Pancreas (tissue), 10 donors: ENCODE data around the gene CMYA5. TPM values are rescaled to one million over a fixed set of nuclear protein-coding genes. Genes with fewer than 3 reads are reported as not detected.

Experiments used
- ATAC-seq, 4 donors: fragments of 200-7000 bp; cut with Tn5 transposase; one replicate each; pipeline versions ENCODE4 v1.8.0 to v1.9.1; 2020; ENCODE audit warnings: mild to moderate bottlenecking in 4 of 4, moderate library complexity in 4 of 4
- DNase-seq, 6 donors: peaks; one replicate each; pipeline ENCODE4 v3.0.0-alpha.2; 2020
- FAIRE-seq: peaks from 2 replicates; lab custom pipeline; 2012; peaks lifted over from hg19 to GRCh38; lab: Jason Lieb, UNC
- H3K27ac ChIP-seq, 4 donors: fragments of 200-600 bp; sonication (generic); 1 replicate in 3 of 4; 2 replicates in 1 of 4; pipeline versions ENCODE4 v1.5.0 to v1.8.0; 2020
- H3K27me3 ChIP-seq, 4 donors: fragments of 200-600 bp; one replicate each; pipeline ENCODE4 v1.8.0; 2021
- H3K36me3 ChIP-seq, 3 donors: fragments of 200-600 bp; sonication (generic) in 1 of 3; one replicate each; pipeline versions ENCODE4 v1.5.0 to v1.8.0; 2020 to 2021
- H3K4me1 ChIP-seq, 3 donors: fragments of 200-600 bp; one replicate each; pipeline ENCODE4 v1.8.0; 2021
- H3K4me3 ChIP-seq, 4 donors: fragments of 200-600 bp; sonication (generic) in 2 of 4; one replicate each; pipeline versions ENCODE4 v1.5.0 to v1.8.0; 2020 to 2021
- H3K9me3 ChIP-seq, 4 donors: fragments of 200-600 bp; one replicate each; pipeline ENCODE4 v1.8.0; 2021
- CTCF ChIP-seq, 4 donors: fragments of 200-600 bp; sonication (generic) in 3 of 4; IDR thresholded peaks; one replicate each; pipeline versions ENCODE4 v1.5.0 to v1.8.0; 2021; ENCODE audit warnings: antibody characterized with exemption in 4 of 4
- WGBS, 2 donors: extraction: QIAGEN DNeasy Blood & Tissue Kit; methylation state at CpG; one replicate each; pipeline ENCODE4 v1.1.7; 2013; 5-methylcytosine and 5-hydroxymethylcytosine counted together
- intact Hi-C, 3 donors: fragments of 100-400 bp; cut with DNase I; formaldehyde crosslinking; loops; one replicate each; pipeline versions ENCODE4 v1.11.1 to v1.14.2; 2022
- polyA plus RNA-seq, 2 donors: library from polyadenylated mRNA; stranded (reverse); fragments of 200-250 nt; gene quantifications; one replicate each; pipeline ENCODE4 v1.2.3, GENCODE V29; 2013
- total RNA-seq, 6 donors: library from RNA; stranded (reverse); fragmentation: NEBNext Ultra II Directional in 4 of 6; extraction: Animal tissue kit (Norgen Biotek cat#: 25700) in 4 of 6; gene quantifications; one replicate each; pipeline versions ENCODE4 v1.2.1 to v1.2.4, GENCODE V29; 2021 to 2023
- donor health status: healthy with polysubstance abuse.
- donor health status: DM: no; HTN: no; CAD: no; lungs with moderate emphysema.
- donor health status: DM: no; HTN: no; CAD: no.
- donor health status: control.
- donor health status: control.
- donor health status: Bipolar disorder and iron deficiency.
- donor health status: DM: yes; HTN: yes; CAD: no.
- donor health status: DM: no; HTN: no; CAD: no.
- donor health status: DM: no; HTN: no; CAD: no.
- donor health status: DM: yes; HTN: yes; CAD: no.

CMYA5 gene
- total and polyA plus RNA-seq, 8 donors = 0.09 to 0.84 (median 0.39) TPM

GRCh38 chr5:79699763-79700400 is 10.2 kb downstream of the CMYA5 start:
- ATAC-seq (no peak), FAIRE-seq (no peak), DNase-seq (no peak)
- Histone ChIP-seq H3K4me1 (peaks cover 0 to 4% (median 0%) of the 10 kb centered on the region in 3 donors), H3K27ac (no peak overlapping the region), H3K27me3 (no peaks in the 10 kb centered on the region), H3K36me3 (no peaks in the 10 kb centered on the region), H3K4me3 (no peak overlapping the region), H3K9me3 (no peaks in the 10 kb centered on the region)
- no peak for TF ChIP-seq CTCF (IDR thresholded peaks at IDR 0.05)
- 91 to 98% methylated on average over 4 of the region's 4 CpGs for WGBS, 2 donors
- intact Hi-C loops = loop anchor here in 1 of 3 donors (10.0 kb wide), 1 partner anchor 155 kb away; no protein-coding TSS in a partner anchor

GRCh38 chr5:79702606-79703380 is 13.2 kb downstream of the CMYA5 start:
- TF ChIP-seq CTCF (IDR thresholded peaks at IDR 0.05) = peak in 3 of 4 donors; percentile 13 to 29 (median 27)
- Histone ChIP-seq H3K27me3 (no peaks in the 10 kb centered on the region), H3K27ac (no peak overlapping the region), H3K4me3 (no peak overlapping the region), H3K9me3 (no peaks in the 10 kb centered on the region), H3K4me1 (peaks cover 0 to under 1% (median 0%) of the 10 kb centered on the region in 3 donors), H3K36me3 (no peaks in the 10 kb centered on the region)
- WGBS, 2 donors = 12 to 20% methylated on average over 3 of the region's 3 CpGs
- no peak for FAIRE-seq
- intact Hi-C loops = loop anchor here in 1 of 3 donors (10.0 kb wide), 1 partner anchor 152 kb away; no protein-coding TSS in a partner anchor
- no peak for ATAC-seq
- DNase-seq = no peak

- ATAC-seq (no peak), DNase-seq (no peak), FAIRE-seq (no peak)
- no peak overlapping the region for H3K4me3 ChIP-seq
- intact Hi-C loops = loop anchor here in 1 of 3 donors (10.0 kb wide), 1 partner anchor 151 kb away; no protein-coding TSS in a partner anchor
- no peak overlapping the region for H3K27ac ChIP-seq
- TF ChIP-seq CTCF (IDR thresholded peaks at IDR 0.05) = no peak
- no peaks in the 10 kb centered on the region for H3K36me3 ChIP-seq
- H3K4me1 ChIP-seq = no peaks in the 10 kb centered on the region
- H3K9me3 ChIP-seq = no peaks in the 10 kb centered on the region
- WGBS, 2 donors = 91 to 93% methylated on average over 1 of the region's 1 CpG
- H3K27me3 ChIP-seq = no peaks in the 10 kb centered on the region
Observed at GRCh38 chr5:79703381-79703645, 13.7 kb downstream of the CMYA5 start.

- H3K4me1 ChIP-seq = no peaks in the 10 kb centered on the region
- H3K4me3 ChIP-seq = no peak overlapping the region
- H3K27me3 ChIP-seq = no peaks in the 10 kb centered on the region
- no peaks in the 10 kb centered on the region for H3K36me3 ChIP-seq
- TF ChIP-seq CTCF (IDR thresholded peaks at IDR 0.05) = no peak
- no peaks in the 10 kb centered on the region for H3K9me3 ChIP-seq
- FAIRE-seq (no peak), DNase-seq (no peak), ATAC-seq (no peak)
- H3K27ac ChIP-seq = no peak overlapping the region
- intact Hi-C loops = loop anchor here in 1 of 3 donors (10.0 kb wide), 1 partner anchor 150 kb away; no protein-coding TSS in a partner anchor
Observed at GRCh38 chr5:79704553-79704952, 14.9 kb downstream of the CMYA5 start.
